ENCODE data around the gene DCTN1. TPM values are rescaled to one million over a fixed set of nuclear protein-coding genes. Genes with fewer than 3 reads are reported as not detected.

Gene DCTN1
- polyA plus RNA-seq, 3 donors, result 157 to 179 (median 167) TPM

GRCh38 chr2:74332550-74333174 is 47.4 kb downstream of the DCTN1 start:
- no peak for DNase-seq

DNA sequence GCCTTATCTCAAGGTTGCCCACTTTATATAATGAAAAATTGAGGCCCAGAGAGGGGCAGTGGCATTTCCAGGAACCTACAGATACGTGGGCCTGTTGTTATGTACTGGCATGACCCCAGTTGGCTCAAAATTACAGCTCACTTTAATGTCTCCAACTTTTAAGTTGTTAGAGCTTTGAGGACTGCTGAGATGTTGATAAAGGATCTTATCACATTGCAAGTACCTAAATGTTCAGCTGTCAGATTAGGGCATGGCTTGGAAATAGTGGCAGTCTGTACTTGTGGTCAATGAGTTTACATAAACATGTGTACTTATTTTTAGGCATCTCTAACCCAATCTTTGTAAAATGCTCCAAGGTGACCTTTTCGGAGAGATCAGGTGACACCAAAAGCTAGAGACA is 51.5 kb downstream of the DCTN1 start:
- no peak for DNase-seq

GRCh38 chr2:74328074-74328473 is 52.0 kb downstream of the DCTN1 start:
- DNase-seq, result no peak

- DNase-seq, result no peak
Observed at GRCh38 chr2:74327627-74328026, 52.5 kb downstream of the DCTN1 start.

GRCh38 chr2:74327199-74327598 is 52.9 kb downstream of the DCTN1 start:
- DNase-seq, result no peak

DNA sequence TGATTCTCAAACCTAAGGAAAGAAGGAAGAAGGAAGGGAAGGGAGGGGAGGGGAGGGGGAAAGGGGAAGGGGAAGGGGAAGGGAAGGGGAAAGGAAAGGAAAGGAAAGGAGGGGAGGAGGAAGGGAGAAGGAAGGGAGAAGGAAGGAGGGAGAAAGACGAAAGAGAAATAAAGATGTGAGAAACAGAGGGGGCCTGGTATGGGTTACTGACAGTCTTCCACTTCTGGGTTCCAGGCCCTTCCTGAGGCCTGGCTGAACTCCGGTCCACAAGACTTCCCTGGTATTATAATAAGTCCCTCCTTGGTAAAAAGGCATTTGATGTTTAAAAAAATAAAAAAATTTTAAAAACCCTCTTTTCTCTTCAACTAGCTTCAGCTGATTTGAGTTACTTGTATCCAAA is 54.3 kb downstream of the DCTN1 start:
- DNase-seq, result no peak

DNA sequence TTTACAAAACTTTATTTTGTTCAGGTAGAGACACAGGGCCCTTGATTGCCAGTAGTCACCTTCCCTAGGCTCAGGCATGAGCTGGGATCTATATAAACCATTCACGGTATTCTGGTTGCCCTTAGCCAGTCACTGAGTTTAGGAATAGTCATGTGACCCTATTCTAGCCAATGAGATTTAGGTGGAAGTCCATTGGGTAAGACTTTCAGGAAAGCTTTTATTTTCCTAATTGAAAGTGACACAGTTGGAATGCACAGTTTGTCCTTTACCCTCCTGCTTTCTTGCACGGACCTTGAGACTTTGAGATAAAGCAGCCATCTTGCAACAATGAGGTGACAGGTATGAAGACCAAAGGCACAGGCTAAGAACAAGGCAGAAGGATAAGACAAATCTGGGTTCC is 58.4 kb downstream of the DCTN1 start:
- no peak for DNase-seq

GRCh38 chr2:74317701-74318100 is 62.4 kb downstream of the DCTN1 start:
- no peak for DNase-seq

GRCh38 chr2:74316627-74317295 is 63.4 kb downstream of the DCTN1 start:
- no peak for DNase-seq

GRCh38 chr2:74314107-74314506 is 66.0 kb downstream of the DCTN1 start:
- DNase-seq, result no peak

- DNase-seq, result no peak
Observed at GRCh38 chr2:74313497-74313896, 66.6 kb downstream of the DCTN1 start.

- no peak for DNase-seq
Observed at GRCh38 chr2:74312913-74313312, 67.2 kb downstream of the DCTN1 start.

Other genes starting within 250 kb of the DCTN1 start
- 10 to 100 TPM; 22.2 to 27.5 (median 25.2) TPM for gene BOLA3, start 232.4 kb downstream of the DCTN1 start, polyA plus RNA-seq (ENCODE audit: insufficient read length in 3 of 3)
- 10 to 100 TPM; 78.9 to 98.9 (median 94.1) TPM for gene MOB1A, start 201.4 kb downstream of the DCTN1 start, polyA plus RNA-seq (ENCODE audit: insufficient read length in 3 of 3)
- gene MTHFD2, start 181.7 kb downstream of the DCTN1 start, polyA plus RNA-seq (ENCODE audit: insufficient read length in 3 of 3), result 10 to 100 TPM; 23.8 to 30.8 (median 25.4) TPM
- 1 to 10 TPM; 1.9 to 5.6 (median 3.4) TPM for gene SLC4A5, start 36.9 kb downstream of the DCTN1 start, polyA plus RNA-seq (ENCODE audit: insufficient read length in 3 of 3)
- 1 to 10 TPM; 8.4 to 9.2 (median 8.5) TPM for gene C2orf81, start 41.3 kb upstream of the DCTN1 start, polyA plus RNA-seq (ENCODE audit: insufficient read length in 3 of 3)
- gene WDR54, start 41.4 kb upstream of the DCTN1 start, polyA plus RNA-seq (ENCODE audit: insufficient read length in 3 of 3), result 10 to 100 TPM; 38.6 to 44.6 (median 43.7) TPM
- 10 to 100 TPM; 77.2 to 92.8 (median 82.4) TPM for gene RTKN, start 61.6 kb upstream of the DCTN1 start, polyA plus RNA-seq (ENCODE audit: insufficient read length in 3 of 3)
- 10 to 100 TPM; 26.5 to 38.9 (median 28.7) TPM for gene INO80B, start 74.8 kb upstream of the DCTN1 start, polyA plus RNA-seq (ENCODE audit: insufficient read length in 3 of 3)
- 100 to 1,000 TPM; 126 to 130 (median 127) TPM for gene WBP1, start 78.1 kb upstream of the DCTN1 start, polyA plus RNA-seq (ENCODE audit: insufficient read length in 3 of 3)
- gene MOGS, start 85.1 kb upstream of the DCTN1 start, polyA plus RNA-seq (ENCODE audit: insufficient read length in 3 of 3), result 10 to 100 TPM; 48.8 to 60.1 (median 49.3) TPM
- gene MRPL53, start 92.4 kb upstream of the DCTN1 start, polyA plus RNA-seq (ENCODE audit: insufficient read length in 3 of 3), result 10 to 100 TPM; 52.0 to 74.4 (median 62.3) TPM
- gene CCDC142, start 102.7 kb upstream of the DCTN1 start, polyA plus RNA-seq (ENCODE audit: insufficient read length in 3 of 3), result 10 to 100 TPM; 10.2 to 18.6 (median 17.1) TPM
- gene TTC31, start 102.8 kb upstream of the DCTN1 start, polyA plus RNA-seq (ENCODE audit: insufficient read length in 3 of 3), result 10 to 100 TPM; 29.3 to 36.0 (median 34.1) TPM
- gene LBX2, start 119.3 kb upstream of the DCTN1 start, polyA plus RNA-seq (ENCODE audit: insufficient read length in 3 of 3), result 1 to 10 TPM; 3.1 to 7.9 (median 3.9) TPM
- 10 to 100 TPM; 25.2 to 29.2 (median 27.8) TPM for gene PCGF1, start 127.4 kb upstream of the DCTN1 start, polyA plus RNA-seq (ENCODE audit: insufficient read length in 3 of 3)
- under 1 TPM; 0.06 to 0.17 (median 0.13) TPM for gene TLX2, start 134.1 kb upstream of the DCTN1 start, polyA plus RNA-seq (ENCODE audit: insufficient read length in 3 of 3)
- under 1 TPM; 0.21 to 0.57 (median 0.43) TPM for gene DQX1, start 145.9 kb upstream of the DCTN1 start, polyA plus RNA-seq (ENCODE audit: insufficient read length in 3 of 3)
- 100 to 1,000 TPM; 106 to 113 (median 110) TPM for gene AUP1, start 149.4 kb upstream of the DCTN1 start, polyA plus RNA-seq (ENCODE audit: insufficient read length in 3 of 3)
- gene HTRA2, start 149.6 kb upstream of the DCTN1 start, polyA plus RNA-seq (ENCODE audit: insufficient read length in 3 of 3), result 10 to 100 TPM; 34.8 to 37.9 (median 37.0) TPM
- 10 to 100 TPM; 10.1 to 11.4 (median 11.4) TPM for gene LOXL3, start 173.6 kb upstream of the DCTN1 start, polyA plus RNA-seq (ENCODE audit: insufficient read length in 3 of 3)
- gene DOK1, start 174.4 kb upstream of the DCTN1 start, polyA plus RNA-seq (ENCODE audit: insufficient read length in 3 of 3), result 10 to 100 TPM; 10.1 to 11.0 (median 10.5) TPM

Measured in renal pelvis (tissue), 4 donors.